ENCODE measurements around the gene ZNF576. TPM values are rescaled to one million over a fixed set of nuclear protein-coding genes. Genes with fewer than 3 reads are reported as not detected.
A peak's percentile ranks its signal among the peaks of the same experiment; 100 is the strongest.

Gene ZNF576
- total and polyA plus RNA-seq, 2 of the 13 experiments (the other 11 are each of a cell fraction or from before 2014, with no cell fraction given), result 7.2 to 9.6 TPM

- TF ChIP-seq ZBTB39 (CRISPR knock-in tag; IDR thresholded peaks at IDR 0.05), result no peak
- TF ChIP-seq HNRNPLL (IDR thresholded peaks at IDR 0.05; ENCODE audit: low read depth, low read length, poor library complexity, severe bottlenecking), result no peak
- no peak for TF ChIP-seq ZNF513 (CRISPR knock-in tag; conservative IDR thresholded peaks at IDR 0.05)
- TF ChIP-seq IKZF4 (CRISPR knock-in tag; IDR thresholded peaks at IDR 0.05; ENCODE audit: borderline replicate concordance, low read depth, not compliant biosample characterization), result no peak
- peak; percentile 92 for TF ChIP-seq PAXIP1 (CRISPR knock-in tag; conservative IDR thresholded peaks at IDR 0.05)
- TF ChIP-seq BATF2 (CRISPR knock-in tag; IDR thresholded peaks at IDR 0.05), result no peak
- TF ChIP-seq GATAD1 (CRISPR knock-in tag; IDR thresholded peaks at IDR 0.05), result peak; percentile 37; the same call in 1 of the 2 replicates
- TF ChIP-seq ZBTB46 (CRISPR knock-in tag; IDR thresholded peaks at IDR 0.05; ENCODE audit: borderline replicate concordance), result no peak
- no peak for TF ChIP-seq NFE2L2 (IDR thresholded peaks at IDR 0.05; ENCODE audit: low read length)
- TF ChIP-seq ZNF260 (CRISPR knock-in tag; IDR thresholded peaks at IDR 0.05; ENCODE audit: borderline replicate concordance, low read depth), result no peak
- TF ChIP-seq ZNF362 (CRISPR knock-in tag; IDR thresholded peaks at IDR 0.05; ENCODE audit: borderline replicate concordance), result no peak; the same call in 1 of the 2 replicates
- no peak for TF ChIP-seq ZNF616 (CRISPR knock-in tag; IDR thresholded peaks at IDR 0.05; ENCODE audit: low read depth)
- no peak for TF ChIP-seq ZNF775 (CRISPR knock-in tag; IDR thresholded peaks at IDR 0.05; ENCODE audit: borderline replicate concordance)
- no peak for TF ChIP-seq FLYWCH1 (CRISPR knock-in tag; IDR thresholded peaks at IDR 0.05)
- peak; percentile 78 for TF ChIP-seq POLR2AphosphoS5 (IDR thresholded peaks at IDR 0.05; ENCODE audit: low read depth, low read length)
- no peak for TF ChIP-seq RFXANK (CRISPR knock-in tag; IDR thresholded peaks at IDR 0.05)
- TF ChIP-seq ZNF34 (CRISPR knock-in tag; IDR thresholded peaks at IDR 0.05; ENCODE audit: borderline replicate concordance), result no peak
- no peak for TF ChIP-seq SMARCC2 (IDR thresholded peaks at IDR 0.05)
Observed at GRCh38 chr19:43634872-43635560, 38.6 kb downstream of the ZNF576 start (continued).
